Measurements from ENCODE around the gene ATP10A.

GRCh38 chr15:25676070-25676469, 187.1 kb downstream of the ATP10A start:
- TF ChIP-seq, protein P1, sequence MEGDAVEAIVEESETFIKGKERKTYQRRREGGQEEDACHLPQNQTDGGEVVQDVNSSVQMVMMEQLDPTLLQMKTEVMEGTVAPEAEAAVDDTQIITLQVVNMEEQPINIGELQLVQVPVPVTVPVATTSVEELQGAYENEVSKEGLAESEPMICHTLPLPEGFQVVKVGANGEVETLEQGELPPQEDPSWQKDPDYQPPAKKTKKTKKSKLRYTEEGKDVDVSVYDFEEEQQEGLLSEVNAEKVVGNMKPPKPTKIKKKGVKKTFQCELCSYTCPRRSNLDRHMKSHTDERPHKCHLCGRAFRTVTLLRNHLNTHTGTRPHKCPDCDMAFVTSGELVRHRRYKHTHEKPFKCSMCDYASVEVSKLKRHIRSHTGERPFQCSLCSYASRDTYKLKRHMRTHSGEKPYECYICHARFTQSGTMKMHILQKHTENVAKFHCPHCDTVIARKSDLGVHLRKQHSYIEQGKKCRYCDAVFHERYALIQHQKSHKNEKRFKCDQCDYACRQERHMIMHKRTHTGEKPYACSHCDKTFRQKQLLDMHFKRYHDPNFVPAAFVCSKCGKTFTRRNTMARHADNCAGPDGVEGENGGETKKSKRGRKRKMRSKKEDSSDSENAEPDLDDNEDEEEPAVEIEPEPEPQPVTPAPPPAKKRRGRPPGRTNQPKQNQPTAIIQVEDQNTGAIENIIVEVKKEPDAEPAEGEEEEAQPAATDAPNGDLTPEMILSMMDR (IDR thresholded peaks at IDR 0.05): no peak
- no peak for TF ChIP-seq POLR2A (IDR thresholded peaks at IDR 0.05)

All from adrenal gland (tissue), 5 donors.